SK-N-MC (cell line): ENCODE data around the gene BCOR.

Experiments
- EZH2 ChIP-seq: fragments of 200-600 bp; sonication (generic); IDR thresholded peaks from one replicate; pipeline ENCODE4 v1.6.1; 2017; ENCODE audit warnings: antibody characterized with exemption
- FOXP2 ChIP-seq: optimal IDR thresholded peaks from 2 replicates; pipeline ENCODE3; 2011; ENCODE audit warnings: mild to moderate bottlenecking, moderate library complexity; ENCODE audit not compliant: insufficient read depth; ENCODE audit errors: extremely low read length, control extremely low read depth
- POLR2AphosphoS5 ChIP-seq: IDR thresholded peaks from 2 replicates; pipeline ENCODE4 v1.6.1; 2012; ENCODE audit warnings: mild to moderate bottlenecking, low read depth, low read length, borderline replicate concordance

- no peak for TF ChIP-seq POLR2AphosphoS5
- no peak for TF ChIP-seq EZH2
- peak; percentile 72 for TF ChIP-seq FOXP2
These were observed 47.5 kb upstream of the BCOR start for GRCh38 chrX:40145001-40145922.
